Posterior cingulate gyrus (tissue), 11 donors: ENCODE results near the gene UBXN1.
A peak's percentile ranks its signal among the peaks of the same experiment; 100 is the strongest.
"Not testable (repeated sequence)": the region's sequence is repeated elsewhere in the genome, so short reads cannot be mapped to it uniquely, and the experiment has no call there.

Source experiments
- DNase-seq, 10 donors: peaks; one replicate each; pipeline versions ENCODE4 v3.0.0 to v3.0.0-alpha.2; 2020 to 2021; ENCODE audit warnings: mixed read lengths in 3 of 10
- intact Hi-C: fragments of 100-400 bp; cut with DNase I; formaldehyde crosslinking; loops from one replicate; pipeline ENCODE4 v1.15.1; 2023

UBXN1 gene

GRCh38 chr11:62709247-62710000 is 30.6 kb upstream of the UBXN1 start:
- intact Hi-C loops: loop anchor here (2.0 to 10.0 kb wide), 2 partner anchors 17 to 115 kb away; partner anchors contain the start of genes HNRNPUL2 and TUT1
- DNase-seq: peak; percentile 94 to 99 (median 96)

GRCh38 chr11:62708793-62709192 is 29.9 kb upstream of the UBXN1 start:
- intact Hi-C loops: loop anchor here (2.0 to 10.0 kb wide), 2 partner anchors 18 to 114 kb away; partner anchors contain the start of genes HNRNPUL2 and TUT1
- peak in 1 of 10 donors; percentile 64 for DNase-seq

GRCh38 chr11:62708392-62708791 is 29.5 kb upstream of the UBXN1 start:
- peak in 1 of 10 donors; percentile 64 for DNase-seq
- intact Hi-C loops: loop anchor here (2.0 to 10.0 kb wide), 2 partner anchors 18 to 114 kb away; partner anchors contain the start of genes HNRNPUL2 and TUT1

GRCh38 chr11:62707277-62707861 is 28.5 kb upstream of the UBXN1 start, which contains the start of the genes BSCL2 and GNG3:
TSS of gene BSCL2 (minus strand) at chr11:62707424. CDS start at chr11:62707195, 229 bp downstream.
TSS of gene GNG3 (plus strand) at chr11:62707676. CDS start at chr11:62708296, 620 bp downstream.
- DNase-seq: peak; percentile 62 to 99 (median 95)
- intact Hi-C loops: loop anchor here (10.0 kb wide), 1 partner anchor 113 kb away; the partner anchor contains the start of gene TUT1

GRCh38 chr11:62706850-62707247 is 28.0 kb upstream of the UBXN1 start:
- DNase-seq: no peak
- intact Hi-C loops: loop anchor here (10.0 kb wide), 1 partner anchor 112 kb away; the partner anchor contains the start of gene TUT1

DNA sequence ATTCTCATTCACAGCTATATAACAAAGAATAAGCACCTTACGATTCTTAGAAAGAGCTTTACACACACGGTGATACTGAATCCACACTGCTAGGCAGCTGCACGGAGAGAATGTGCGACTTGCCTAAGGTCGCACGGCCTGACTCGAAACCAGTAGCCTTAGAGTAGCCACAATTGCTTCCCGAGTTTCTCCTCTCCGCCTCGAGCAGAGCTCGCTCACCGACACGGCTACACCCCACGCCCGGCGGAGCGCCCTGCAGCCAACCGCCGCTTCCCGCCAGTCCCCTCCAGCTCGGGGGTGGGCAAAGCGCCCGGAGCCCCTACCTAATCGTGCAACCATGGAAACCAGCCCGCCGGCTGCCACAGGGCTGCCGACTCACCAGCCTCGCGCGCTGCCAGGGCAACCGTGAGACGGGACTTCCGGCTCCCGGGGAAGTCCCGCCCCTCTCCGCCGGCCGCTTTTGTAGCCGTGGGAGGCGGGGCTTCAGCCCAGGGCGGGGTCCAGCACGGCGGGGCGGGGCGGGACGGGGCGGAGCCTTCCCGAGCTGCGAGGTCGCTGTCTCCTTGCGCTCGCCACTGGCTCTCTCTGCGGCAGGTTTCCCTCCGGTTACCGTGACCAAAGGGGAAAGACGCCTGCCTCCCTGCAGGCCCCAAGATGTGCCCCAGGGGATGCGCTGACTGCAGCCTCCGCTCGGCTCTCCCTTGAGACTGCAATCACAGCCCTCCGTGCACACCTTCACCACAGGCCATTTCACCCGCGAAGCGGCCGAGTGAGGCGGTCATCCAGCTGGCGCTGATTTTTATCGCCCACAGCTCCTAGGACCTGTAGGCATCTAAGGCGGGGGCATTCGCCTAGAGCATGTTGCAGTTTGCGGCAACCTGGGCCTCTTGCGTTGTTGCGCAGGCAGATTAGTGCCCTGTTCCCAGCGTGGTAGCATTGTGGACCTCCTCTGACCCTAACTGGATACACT is 27.3 kb upstream of the UBXN1 start:
- intact Hi-C loops: loop anchor here (10.0 kb wide), 1 partner anchor 111 kb away; the partner anchor contains the start of gene TUT1
- peak; percentile 91 to 99 (median 96) for DNase-seq

GRCh38 chr11:62705413-62705812 is 26.5 kb upstream of the UBXN1 start:
- intact Hi-C loops: loop anchor here (10.0 kb wide), 1 partner anchor 111 kb away; the partner anchor contains the start of gene TUT1
- peak in 1 of 10 donors; percentile 74 for DNase-seq

DNA sequence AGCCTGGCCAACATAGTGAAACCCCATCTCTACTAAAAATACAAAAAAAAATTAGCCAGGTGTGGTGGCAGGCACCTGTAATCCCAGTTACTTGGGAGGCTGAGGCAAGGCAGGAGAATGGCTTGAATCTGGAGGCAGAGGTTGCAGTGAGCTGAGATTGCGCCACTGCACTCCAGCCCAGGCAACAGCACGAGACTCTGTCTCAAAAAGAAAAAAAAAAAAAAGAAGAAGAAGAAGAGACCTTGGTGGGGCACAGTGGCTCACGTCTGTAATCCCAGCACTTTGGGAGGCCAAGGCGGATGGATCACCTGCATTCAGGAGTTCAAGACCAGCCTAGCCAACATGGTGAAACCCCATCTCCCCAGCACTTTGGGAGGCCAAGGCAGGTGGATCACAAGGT is 25.0 kb upstream of the UBXN1 start:
- DNase-seq: peak in 1 of 10 donors; percentile 12
- intact Hi-C loops: loop anchor here (10.0 kb wide), 1 partner anchor 109 kb away; the partner anchor contains the start of gene TUT1

DNA sequence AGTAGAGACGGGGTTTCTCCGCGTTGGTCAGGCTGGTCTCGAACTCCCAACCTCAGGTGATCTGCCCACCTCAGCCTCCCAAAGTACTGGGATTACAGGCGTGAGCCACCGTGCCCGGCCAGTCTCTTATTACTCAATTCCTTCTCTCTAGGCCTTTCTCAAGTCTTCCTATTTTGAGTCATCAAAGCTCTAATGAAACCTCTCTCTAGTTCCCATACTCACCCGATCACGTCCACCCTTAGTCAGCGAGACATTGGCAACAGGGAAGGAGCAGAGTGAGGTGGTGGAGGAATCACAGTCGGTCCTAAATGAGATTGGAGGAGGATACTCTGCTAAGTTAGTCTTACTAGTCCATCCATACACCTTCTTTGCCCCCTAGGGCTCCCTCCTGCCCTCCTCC is 23.4 kb upstream of the UBXN1 start:
- peak in 1 of 10 donors; percentile 19 for DNase-seq
- intact Hi-C loops: loop anchor here (10.0 kb wide), 1 partner anchor 107 kb away; the partner anchor contains the start of gene TUT1

GRCh38 chr11:62694455-62695167 is 15.7 kb upstream of the UBXN1 start:
- peak in 7 of 10 donors; percentile 62 to 95 (median 75) for DNase-seq
- intact Hi-C loops: loop anchor here (10.0 kb wide), 1 partner anchor 300 kb away; no protein-coding TSS in a partner anchor

DNA sequence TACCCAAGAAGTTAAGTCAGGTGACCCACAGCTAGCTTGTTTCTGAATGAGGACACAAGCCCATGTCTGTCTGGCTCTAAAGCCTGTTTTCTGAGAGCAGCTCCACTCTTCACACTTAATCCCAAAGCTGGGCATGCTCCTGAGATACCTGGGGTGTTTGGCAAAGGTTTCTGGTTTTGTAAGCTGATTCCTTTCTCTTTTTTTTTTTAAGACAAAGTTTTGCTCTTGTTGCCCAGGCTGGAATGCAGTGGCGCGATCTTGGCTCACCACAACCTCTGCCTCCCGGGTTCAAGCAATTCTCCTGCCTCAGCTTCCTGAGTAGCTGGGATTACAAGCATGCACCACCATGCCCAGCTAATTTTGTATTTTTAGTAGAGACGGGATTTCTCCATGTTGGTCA is 14.8 kb upstream of the UBXN1 start:
- intact Hi-C loops: loop anchor here (10.0 kb wide), 1 partner anchor 299 kb away; no protein-coding TSS in a partner anchor

GRCh38 chr11:62689421-62690183 is 10.7 kb upstream of the UBXN1 start, which contains the start of gene LRRN4CL:
TSS of gene LRRN4CL (minus strand) at chr11:62689530. CDS start at chr11:62688508, 1,022 bp downstream.
- DNase-seq: peak in 3 of 10 donors; percentile 36 to 76 (median 42)
- intact Hi-C loops: loop anchor here (10.0 kb wide), 1 partner anchor 295 kb away; no protein-coding TSS in a partner anchor

More for the DNA sequence above, 14.8 kb upstream of the UBXN1 start:
- not testable (repeated sequence) for DNase-seq

GRCh38 chr11:62688491-62688890 is 9.6 kb upstream of the UBXN1 start:
- intact Hi-C loops: no loop called here
- DNase-seq: no peak

DNA sequence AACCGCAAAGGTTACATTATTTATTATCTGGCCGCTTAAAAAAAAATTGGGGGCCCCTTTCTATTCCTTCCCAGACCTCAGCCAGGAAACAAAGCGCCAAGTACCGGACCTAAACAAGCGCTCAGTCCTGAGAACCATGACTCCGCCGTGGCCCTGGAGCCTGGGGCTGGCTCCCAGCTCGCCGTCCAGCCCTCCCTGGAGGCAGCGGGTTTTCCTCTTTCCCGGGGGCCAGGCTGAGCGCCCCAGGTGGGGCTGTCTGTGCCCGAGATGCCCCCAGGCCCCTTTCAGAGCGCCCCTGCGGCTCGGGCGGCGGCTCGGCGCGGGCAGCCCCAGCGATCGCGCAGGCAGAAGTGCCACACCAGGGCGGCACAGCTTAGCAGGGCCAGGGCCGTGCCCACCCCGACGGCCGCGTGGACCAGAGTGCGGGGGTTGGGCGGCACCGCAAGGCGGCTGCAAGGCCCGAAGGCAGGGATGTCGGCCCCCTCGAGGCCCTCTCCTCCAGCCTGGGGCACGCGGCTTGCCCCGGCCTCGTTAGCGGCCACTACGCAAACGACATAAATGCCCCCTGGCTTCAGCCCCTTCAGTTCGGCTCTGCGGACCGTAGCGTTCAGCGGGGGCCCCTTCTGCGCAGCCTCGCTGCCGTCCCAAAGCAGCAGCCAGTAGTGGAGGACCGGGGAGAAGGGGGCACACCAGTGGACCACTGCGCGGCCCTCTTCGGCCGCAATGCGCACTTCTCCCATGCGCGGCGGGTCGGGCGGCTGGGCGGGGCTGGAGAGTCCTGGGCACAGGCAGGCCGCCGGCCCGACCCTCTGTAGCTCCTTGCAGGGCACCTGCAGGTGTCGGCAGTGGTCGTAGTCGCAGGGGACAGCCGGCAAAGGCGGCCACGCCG is 8.9 kb upstream of the UBXN1 start:
- DNase-seq: peak in 2 of 10 donors; percentile 58 to 59
- intact Hi-C loops: no loop called here

DNA sequence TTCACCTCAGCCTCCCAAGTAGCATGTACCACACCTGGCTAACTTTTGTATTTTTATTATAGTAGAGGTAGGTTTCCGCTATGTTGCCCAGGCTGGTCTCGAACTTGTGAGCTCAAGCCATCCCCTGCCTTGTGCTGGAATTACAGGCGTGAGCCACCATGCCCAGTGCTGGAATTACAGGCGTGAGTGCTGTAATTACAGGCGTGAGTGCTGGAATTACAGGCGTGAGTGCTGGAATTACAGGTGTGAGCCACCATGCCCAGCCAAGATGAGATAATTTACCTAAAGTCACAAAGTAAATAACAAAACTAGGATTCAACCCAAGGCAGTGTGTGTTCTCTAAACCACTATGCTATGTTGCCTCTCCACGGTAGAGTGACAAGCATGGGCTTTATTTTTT is 3.6 kb upstream of the UBXN1 start:
- intact Hi-C loops: no loop called here
- DNase-seq: no peak

DNA sequence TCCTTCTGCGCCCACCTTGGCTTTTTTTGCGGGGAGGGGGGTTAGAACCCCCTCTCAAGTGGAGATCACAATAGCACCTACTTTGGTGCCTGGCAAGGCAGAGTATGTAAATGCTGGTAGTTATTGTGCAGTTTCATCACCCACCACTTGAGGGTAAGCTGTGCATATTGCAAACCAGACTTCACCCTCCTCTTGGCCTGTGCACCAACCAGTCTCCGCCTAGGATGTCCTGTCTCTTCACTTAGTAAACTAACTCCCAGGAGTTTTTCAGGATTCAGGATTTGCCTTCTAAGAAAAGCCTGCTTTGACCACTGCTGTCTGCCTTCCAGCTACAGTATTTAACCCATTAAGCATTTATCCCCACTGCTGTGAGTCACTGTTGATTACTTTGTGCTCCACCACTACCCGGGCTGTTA is 2.0 kb upstream of the UBXN1 start:
- intact Hi-C loops: no loop called here
- DNase-seq: peak in 2 of 10 donors; percentile 29 to 49

DNA sequence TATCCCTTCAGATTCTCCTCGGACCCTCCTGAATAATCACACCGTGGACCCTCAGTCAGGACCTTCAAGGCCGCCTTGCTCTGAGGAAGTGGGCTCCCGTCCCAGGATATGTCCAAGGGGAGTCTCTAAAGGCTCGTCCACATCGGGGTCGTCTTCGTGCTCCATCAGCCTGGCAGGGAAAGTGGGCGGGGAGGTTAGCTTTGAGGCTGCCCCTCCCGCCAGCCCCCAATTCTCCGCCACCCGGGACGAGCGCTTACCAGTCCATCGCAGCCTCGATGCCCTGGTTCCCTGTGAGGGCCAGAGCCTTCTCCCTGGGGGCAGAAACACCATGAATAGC is 472 bp downstream of the UBXN1 start:
- intact Hi-C loops: no loop called here
- DNase-seq: no peak
